Endometrial microvascular endothelial cells (primary cell): Measurements from ENCODE around the gene GPR27. TPM values are rescaled to one million over a fixed set of nuclear protein-coding genes. Genes with fewer than 3 reads are reported as not detected.

Experiments
- in situ Hi-C: cut with HindIII; loops from 2 replicates; pipeline ENCODE4 v1.10.0; 2017; ENCODE audit warnings: low sequenced_read_pairs, low pct_unique_long_range_greater_than_20kb; ENCODE audit errors: inconsistent ontology term
- total RNA-seq: library from RNA; depleted of rRNA; stranded (reverse); fragments of >200 nt; gene quantifications from one replicate; pipeline ENCODE4 v1.2.3, GENCODE V29; 2015; ENCODE audit errors: inconsistent ontology term

GPR27 gene
- total RNA-seq, 1 donor from 2014 or later, result not detected

- in situ Hi-C loops, result no loop called here
These were observed 26.8 kb downstream of the GPR27 start for GRCh38 chr3:71780430-71780829.

GRCh38 chr3:71783152-71783551, 29.5 kb downstream of the GPR27 start:
- in situ Hi-C loops, result no loop called here

DNA sequence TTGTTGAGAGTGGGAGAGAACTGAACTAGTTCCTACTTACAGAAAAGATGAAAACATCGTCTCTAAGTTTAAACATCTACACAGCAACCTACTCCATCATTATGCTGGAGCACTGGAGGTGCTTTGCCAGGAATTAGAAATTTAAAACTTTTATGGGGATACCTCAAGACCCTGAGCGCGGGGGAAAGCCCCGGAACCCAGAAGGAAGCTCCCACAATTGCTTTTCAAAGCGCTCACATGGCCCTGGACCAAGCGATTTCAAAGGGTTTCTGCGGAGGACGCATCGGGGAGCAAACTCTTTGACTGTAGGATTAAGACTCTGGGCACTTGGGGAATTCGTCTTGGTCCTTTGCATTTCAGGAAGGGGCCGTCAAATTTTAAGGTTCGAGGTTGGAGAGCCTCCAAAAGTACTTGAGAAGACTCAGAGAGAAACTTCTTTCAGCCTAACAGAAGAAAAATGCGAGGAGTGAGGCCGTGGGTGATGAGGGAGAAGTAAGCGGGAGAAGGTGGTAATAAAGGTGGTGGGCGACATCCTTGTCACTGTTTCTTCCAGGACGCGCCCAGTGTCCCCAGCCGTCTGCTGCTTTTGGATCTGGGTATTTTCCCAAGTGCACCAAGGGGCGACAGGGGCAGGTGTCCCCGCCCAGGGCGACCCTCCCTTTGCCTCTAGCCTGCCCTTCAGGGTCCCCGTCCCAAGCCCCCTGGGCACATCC, 30.7 kb downstream of the GPR27 start:
- in situ Hi-C loops, result no loop called here

DNA sequence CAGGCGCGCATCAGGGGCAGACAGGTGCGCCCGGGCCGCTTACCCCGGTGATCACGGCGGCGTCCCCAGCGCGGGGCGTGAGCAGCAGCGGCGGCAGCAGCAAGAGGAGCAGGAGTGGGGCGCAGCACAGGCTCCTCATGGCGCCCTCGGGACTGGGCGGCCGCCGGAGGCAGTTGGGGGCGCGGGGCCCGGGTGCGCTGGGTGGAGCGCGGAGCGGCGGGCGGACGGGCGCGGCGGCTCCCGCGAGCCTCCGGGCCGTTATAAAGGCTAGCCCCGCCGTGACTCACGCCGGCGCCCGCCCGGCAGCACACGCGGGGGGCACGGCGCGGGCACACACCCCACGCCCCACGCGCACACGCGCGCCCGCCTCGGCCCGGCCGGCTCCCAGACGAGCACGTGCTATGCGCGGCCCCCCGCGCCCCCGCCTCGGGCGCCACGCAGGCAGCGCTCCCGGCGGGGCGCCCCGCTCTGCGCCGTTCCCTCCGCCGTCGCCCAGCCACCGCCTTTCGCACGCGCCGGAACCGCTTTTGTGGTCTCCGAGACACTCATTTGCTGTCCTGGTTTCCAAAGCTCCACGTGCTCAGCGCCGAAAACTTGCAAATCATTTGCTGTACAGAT, 31.4 kb downstream of the GPR27 start, which contains the start of gene PROK2:
TSS of gene PROK2 (minus strand) at position 235 of the 618 bp plus-strand sequence. CDS start at position 139, 96 bp downstream.
- in situ Hi-C loops, result no loop called here

DNA sequence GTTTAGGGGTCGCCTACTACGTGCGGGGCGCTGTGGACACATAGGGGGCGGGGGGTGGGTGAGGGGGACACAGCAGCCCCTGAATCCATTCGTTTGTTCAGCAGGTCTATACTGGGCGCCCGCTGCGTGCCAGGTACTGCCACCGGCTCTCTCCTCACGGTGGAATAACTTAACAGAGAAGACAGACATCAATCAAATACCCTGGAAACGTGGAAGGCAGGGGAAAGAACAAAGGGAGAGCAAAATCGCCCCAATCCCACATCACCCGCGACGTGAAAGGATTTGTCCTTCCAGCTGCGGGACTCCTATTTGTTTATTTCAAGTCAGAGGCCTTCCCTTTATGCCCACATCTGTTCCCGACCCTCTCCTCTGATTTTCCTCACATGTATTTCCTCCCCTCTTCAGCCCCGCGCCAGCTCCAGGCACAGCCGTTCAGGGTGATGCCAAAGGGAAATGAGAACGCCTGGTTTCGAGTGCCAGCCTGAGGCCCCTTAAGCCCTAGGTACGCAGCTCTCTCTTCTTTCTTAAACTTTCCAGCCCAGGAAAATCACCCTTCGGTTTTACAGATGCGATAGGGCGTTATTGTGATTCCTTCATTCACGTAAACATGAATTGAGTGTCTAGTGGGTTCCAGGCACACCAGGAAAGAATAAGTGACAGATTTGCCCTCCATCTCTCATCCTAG, 32.0 kb downstream of the GPR27 start:
- in situ Hi-C loops, result no loop called here

DNA sequence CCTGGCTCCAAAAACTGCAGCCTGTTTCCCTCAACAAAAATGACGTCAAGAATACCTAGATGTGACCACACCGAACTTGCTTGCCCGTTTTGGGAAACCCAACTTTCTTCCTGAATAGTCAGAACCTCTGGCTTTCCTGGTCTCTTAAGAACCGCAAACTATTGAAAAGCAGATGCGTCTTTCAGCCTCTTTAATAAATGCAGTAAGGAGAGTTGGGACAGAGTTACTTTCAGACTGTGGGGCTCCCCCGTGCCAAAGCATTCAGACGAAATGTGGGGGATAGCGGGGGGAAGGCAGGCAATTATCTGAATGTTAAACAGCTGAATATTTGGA, 32.5 kb downstream of the GPR27 start:
- in situ Hi-C loops, result no loop called here

DNA sequence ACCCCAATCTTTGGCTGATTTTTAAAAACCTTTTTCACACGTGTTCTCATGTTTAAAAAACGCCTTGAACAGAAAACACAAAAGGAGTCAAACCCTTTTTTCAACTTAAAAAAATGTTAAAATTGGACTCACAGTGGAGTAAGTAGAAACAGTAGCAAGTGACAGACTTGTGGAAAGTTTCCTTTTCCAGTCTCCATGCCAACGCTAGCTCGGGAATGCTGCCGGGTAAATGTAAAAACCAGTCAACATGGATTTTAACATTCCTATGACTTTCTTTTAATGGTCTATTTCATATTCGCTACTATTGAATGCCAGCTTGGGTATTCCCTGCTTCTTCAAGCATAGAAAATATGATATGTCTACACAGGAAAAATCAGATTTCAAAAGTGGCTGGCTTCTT, 32.9 kb downstream of the GPR27 start:
- in situ Hi-C loops, result no loop called here

DNA sequence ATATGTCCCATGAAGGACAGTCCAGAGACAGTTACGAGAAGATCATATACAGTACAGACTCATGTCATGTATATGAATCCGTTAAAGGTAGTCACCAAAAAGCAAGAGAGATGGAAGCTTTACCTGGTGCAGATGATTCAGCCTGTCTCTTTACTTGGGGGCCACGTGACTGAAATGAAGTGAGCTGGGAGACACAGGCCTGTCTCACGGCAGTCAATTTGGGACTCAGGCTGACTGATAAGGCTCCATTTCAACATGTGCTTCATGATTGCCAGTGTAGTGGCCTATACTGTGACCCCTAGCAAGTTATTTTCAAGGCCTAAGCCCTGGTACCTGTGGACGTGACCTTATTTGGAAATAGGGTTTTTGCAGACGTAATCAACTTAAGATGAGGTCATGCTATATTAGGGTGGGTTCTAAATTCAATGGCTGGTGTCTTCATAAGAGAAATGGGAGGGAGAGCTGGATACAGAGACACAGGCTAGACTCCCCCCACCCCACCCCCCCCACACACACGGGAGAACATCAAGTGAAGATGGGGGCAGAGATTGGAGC, 34.3 kb downstream of the GPR27 start:
- in situ Hi-C loops, result no loop called here

DNA sequence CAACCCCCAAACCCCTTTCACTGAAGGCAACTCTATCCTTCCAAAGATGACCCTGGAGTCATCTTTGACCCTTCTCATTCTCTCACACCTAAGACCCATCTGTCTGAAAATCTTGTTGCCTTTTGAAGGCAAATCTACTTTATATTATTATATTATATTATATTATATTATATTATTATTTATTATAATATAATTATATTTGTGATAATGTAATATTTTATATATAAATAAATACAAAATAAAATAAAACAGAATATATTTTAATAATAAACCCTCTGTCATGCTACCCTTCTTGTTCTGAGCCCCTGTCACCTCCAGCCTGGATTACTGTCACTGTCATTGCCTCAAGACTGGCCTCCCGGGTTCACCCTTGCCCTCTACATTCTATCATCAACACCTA, 36.3 kb downstream of the GPR27 start:
- in situ Hi-C loops, result no loop called here

DNA sequence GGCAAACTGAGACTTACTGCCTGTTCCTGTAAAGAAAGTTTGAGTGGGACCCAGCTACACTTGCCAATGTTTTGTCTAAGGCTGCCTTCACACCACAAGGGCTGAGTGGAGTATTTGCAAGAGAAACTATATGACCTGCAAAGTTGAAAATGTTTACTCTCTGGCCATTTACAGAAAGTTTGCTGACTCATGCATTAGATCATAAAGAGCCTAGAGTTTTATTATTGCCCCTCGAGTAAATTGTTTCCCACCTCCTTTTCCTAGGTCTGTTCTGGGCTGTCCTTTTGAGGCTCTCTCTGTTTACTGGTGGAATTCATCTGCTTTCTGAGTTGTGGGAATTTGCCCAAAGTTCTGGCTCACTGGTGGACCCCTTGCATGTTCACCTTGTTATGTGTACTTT, 38.0 kb downstream of the GPR27 start:
- in situ Hi-C loops, result no loop called here

GRCh38 chr3:71796290-71796689, 42.6 kb downstream of the GPR27 start:
- in situ Hi-C loops, result no loop called here

DNA sequence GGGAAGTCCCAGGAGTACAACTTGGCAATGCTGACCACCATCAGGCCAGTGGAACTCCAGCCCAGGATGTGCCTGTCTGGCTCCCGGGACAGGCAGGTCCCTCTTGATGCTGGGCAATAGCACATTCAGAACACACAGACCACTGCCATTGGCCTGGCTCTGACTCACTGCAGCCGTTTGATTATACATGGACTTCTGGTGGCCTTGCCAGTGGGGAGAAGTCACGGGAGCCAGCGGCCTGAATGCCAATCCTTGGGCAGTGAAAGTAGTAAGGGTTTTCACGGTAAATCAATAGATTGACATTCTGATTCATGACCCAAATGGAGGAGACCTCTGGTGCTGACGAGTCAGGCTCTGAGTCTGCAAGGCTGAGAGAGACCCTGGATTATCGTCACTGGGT, 43.8 kb downstream of the GPR27 start:
- in situ Hi-C loops, result no loop called here

DNA sequence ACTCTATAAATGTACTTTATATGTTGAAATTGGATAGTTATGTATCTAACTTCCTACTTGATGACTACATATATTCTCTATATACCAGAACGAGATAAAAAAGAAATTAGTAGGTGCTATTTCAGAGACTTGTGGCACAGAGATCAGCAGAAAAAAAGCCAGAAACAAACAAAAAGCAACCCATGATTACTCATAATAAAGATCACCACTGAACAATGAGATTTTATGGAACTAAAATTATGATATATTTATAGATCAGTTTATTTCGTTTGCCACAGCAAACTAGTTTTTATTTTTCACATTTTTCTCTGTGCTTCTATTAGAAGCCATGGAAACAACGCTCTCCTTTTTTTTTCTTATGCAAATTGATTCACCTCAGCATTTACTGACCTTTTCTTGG, 46.4 kb downstream of the GPR27 start:
- in situ Hi-C loops, result no loop called here

DNA sequence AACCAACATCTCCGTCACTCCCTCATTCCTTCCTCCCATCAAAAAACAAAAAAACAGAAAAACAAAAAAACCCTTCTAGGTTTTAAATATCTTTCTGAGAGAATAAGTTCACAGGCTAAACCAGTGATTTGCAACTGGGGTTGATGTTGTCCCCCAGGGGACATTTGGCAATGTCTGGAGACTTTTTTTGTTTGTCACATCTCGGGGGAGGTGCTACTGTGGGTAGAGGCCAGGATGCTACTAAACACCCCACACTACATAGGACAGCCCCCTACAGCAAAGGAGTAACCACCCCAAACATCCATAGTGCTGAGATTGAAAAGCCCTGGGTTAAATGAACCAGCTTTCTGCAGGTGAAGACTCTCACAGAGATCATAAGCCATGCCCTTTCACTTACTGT, 48.3 kb downstream of the GPR27 start:
- in situ Hi-C loops, result no loop called here

DNA sequence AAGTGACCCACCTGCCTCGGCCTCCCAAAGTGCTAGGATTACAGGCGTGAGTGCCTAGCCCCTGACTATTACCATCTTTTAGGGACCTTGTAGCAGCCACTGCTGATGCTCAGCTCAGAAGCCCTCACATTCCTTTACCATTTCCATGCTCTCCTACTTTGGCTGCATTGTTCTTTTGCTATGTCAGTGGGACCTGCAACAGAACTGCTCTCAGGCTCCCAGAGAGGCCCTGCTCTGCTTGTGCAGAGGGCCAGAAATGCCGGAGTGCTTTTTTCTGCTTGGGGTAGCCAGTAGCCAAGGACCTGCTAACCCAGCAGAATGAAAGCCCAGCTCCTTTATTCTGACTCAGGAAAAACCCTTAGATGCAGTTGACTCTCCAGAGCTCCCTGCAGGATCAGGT, 49.6 kb downstream of the GPR27 start:
- in situ Hi-C loops, result no loop called here

DNA sequence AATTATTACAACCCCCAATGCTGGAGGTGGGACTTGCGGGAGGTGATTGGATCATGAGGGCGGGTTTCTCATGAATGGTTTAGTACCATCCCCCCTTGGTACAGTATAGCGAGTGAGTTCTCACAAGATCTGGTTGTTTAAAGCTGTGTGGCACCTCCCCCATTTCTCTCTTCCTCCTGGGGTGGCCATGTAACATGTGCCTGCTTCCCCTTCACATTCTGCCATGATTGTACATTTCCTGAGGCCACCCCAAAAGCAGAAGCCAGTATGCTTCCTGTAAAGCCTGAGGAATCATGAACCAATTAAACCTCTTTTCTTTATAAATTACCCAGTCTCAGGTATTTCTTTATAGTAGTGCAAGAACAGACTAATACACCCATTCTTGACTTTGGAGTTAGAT, 51.5 kb downstream of the GPR27 start:
- in situ Hi-C loops, result no loop called here

DNA sequence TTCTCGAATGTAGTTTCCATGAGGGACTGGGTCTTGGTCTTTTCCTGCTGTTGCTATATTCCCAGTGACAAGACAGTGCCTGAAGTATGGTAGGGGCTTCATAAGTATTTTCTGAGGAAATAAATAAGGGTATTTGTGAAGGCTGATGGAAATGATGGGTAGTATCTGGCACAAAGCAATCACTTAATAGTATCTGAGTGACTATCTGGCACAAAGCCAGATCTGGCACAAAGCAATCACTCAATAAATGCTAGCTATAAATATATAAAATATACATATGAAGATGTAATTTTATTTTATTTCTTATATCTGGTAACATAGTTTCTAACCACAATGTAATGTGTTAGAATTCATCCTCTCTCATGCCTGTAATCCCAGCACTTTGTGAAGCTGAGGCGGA, 52.0 kb downstream of the GPR27 start:
- in situ Hi-C loops, result no loop called here
